HPDE6-E6E7 (cell line): ENCODE measurements around the gene TAAR8.
"Not testable (repeated sequence)": the region's sequence is repeated elsewhere in the genome, so short reads cannot be mapped to it uniquely, and the experiment has no call there.

Source experiments
- DNase-seq: peaks from one replicate; pipeline ENCODE4 v3.0.0; 2011; ENCODE audit warnings: missing footprints; ENCODE audit errors: extremely low spot score

TAAR8 gene

DNA sequence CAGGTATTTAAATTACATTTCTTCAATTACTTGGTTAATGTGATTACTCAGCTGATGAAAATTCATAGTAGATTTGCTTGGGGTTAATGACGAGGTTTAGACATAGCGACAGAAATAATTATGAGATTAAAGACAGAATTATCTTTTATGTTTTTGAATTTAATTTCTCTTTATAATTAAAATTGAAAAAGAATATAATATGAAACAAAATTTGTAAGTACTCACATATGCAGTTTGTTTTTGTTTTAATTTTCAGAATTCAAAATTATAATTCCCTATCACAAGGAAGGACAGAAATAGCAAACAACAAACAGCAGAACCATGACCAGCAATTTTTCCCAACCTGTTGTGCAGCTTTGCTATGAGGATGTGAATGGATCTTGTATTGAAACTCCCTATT lies at the start of gene TAAR8:
Gene TAAR8 (plus strand): TSS at position 301 of the 400 bp plus-strand sequence. CDS start 21 bp downstream, at position 322.
- no peak for DNase-seq

- DNase-seq: no peak
Observed at GRCh38 chr6:132504757-132505156, 47.7 kb upstream of the TAAR8 start.

DNA sequence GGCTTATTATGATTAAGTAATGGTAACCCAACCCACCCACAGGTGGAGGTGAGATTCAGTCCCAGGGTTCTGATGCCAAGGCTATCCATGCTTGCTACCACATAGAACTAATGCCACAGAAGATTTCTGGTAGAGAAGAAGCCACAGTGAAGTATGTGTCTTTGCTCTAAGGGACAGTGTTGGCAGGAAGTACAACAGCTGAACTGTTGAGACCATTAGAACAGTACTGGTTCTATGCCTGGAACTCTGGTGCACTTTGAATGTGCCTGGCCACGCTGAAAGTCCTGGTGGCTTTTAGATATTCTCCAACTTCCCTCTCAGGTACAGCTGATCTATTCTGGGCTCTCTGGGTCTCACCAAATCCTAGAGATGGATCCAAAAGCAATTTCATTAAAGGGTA lies 47.3 kb upstream of the TAAR8 start:
- DNase-seq: no peak

GRCh38 chr6:132506461-132506860 lies 46.0 kb upstream of the TAAR8 start:
- no peak for DNase-seq

DNA sequence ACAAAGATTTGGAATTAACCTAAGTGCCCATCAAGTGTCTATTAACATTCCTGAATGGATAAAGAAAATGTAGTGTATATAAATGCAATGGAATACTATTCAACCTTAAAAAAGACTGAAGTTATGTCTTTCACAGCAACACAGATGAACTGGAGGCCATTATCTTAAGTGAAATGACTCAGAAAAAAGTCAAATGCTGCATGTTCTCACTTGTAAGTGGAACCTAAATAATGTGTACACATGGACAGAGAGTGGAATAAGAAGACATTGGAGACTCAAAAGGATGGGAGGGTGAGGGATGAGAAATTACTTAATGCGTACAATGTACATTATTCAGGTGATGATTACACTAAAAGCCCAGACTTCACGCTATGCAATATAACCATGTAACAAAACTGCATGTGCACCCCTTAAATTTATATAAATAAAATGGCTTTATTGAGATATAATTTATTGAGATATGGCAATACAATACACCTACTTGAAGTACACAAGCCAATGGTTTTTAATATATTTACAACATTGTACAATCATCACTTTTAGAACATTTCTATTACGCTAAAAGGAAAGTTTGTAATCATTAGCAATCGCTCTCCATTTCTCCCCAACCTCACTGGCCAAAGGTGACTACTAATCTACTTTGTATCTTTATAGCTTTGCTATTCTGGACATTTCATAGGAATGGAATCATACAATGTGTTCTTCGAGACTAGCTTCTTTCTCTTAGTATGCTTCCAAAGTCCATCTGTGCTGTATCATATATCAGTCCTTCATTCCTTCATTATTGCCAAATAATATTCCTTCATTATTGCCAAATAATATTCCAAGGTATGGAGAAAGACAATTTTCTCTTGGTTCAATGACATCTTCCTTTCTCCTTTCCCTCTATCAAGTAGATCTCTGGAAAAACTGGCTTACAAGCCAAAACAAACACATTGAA lies 45.3 kb upstream of the TAAR8 start:
- no peak for DNase-seq

DNA sequence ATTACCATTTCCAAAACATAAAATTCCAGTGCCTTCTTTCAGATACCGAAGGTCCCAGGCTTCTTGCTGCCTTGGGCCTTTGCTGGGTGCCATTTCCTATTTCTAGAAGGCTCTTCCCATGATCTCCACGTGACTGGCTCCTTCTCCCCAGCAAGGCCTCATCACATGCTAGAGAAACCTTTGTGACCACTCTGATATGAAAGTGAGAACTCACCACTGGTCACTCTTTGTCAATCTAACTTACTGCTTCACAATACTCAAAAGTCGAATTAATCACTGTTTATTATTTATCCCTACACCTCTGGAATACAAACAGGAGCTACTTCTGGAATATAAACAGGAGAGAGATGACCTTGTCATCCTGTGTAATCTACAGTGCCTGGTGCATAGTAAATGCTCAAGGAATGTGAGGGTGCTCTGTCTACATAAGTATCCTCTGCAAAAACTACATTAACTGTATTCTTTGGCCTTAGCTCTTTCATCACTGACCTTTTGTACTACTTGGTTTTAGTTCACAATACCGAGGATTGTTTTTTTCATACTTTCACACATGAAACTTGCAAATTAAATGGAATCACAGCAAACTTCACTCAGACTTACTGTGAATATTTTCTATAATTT lies 41.2 kb upstream of the TAAR8 start:
- no peak for DNase-seq

- no peak for DNase-seq
Observed at GRCh38 chr6:132511831-132512220, 40.6 kb upstream of the TAAR8 start.

- no peak for DNase-seq
Observed at GRCh38 chr6:132512342-132512637, 40.2 kb upstream of the TAAR8 start.

DNA sequence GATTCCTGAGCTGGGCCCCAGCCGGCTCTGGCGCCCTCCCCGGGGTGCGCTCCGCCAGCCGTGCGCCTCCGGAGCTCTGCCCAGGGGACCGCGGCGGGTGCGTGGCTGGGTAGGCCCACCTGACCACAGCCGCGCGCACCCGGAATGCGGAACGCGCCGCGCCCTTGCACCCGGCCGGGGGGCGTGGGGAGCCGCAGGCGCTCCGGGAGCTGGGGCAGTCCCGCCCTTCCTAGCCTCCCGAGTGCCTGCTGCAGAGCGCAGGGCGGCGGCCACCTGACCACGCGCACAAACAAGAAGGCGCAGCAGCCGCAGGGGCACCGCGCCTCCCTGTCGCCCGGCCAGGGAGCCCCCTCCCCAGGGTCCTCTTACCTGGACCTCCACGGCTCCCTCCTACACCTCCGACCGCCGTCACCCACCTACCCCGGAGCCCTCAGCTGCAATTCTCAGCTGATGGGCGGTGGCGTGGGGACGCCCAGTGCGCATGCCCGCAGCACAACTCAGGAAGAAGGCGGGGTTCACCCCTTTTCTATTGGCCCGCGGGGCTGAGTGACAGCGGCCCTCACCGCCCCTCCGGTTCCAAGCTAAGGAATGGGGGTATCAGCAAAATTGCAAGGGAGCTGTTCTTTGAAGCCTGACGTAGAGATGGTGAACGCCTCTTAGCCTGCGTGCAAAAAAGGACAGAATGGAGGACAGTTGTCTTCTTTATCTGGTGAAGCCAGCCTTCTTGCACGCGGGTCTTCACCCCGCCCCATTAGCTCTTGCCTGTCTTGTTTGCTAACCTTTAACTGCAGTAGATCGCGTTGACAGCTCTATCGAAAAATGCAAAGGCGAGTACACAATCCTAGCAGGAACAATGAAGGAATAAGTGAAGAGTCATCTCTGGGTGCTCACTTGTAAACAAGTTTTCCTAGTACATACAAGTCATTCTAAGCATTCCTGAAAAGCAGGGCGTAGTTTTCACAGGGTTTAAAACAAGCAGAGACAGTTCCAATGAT lies 39.5 kb upstream of the TAAR8 start, which contains the start of gene STX7:
Gene STX7 (minus strand): TSS at position 479 of the 995 bp plus-strand sequence. CDS start 9,586 bp downstream, outside the sequence.
- DNase-seq: peak; percentile 94

- DNase-seq: no peak
Observed at GRCh38 chr6:132513831-132514545, 38.5 kb upstream of the TAAR8 start.

- DNase-seq: no peak
Observed at GRCh38 chr6:132515386-132515785, 37.1 kb upstream of the TAAR8 start.

- no peak for DNase-seq
Observed at GRCh38 chr6:132520953-132521352, 31.5 kb upstream of the TAAR8 start.

DNA sequence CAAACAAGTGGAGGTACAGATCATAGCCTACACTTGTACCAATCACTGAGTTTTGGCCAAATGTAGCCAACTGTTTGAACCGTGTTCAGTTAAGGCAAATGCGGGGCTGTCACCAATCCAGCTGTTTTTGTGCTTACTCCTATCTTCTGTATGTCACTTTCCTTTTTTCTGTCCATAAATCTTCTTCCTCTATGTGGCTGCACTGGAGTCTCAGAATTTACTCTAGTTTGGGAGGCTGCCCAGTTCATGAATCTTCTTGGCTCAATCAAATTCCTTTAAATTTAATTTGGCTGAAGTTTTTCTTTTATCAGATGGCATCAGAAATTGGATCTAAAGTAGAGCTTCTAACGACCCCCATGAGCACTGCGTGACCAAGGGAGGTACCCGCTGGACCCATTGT lies 27.8 kb upstream of the TAAR8 start:
- DNase-seq: no peak

DNA sequence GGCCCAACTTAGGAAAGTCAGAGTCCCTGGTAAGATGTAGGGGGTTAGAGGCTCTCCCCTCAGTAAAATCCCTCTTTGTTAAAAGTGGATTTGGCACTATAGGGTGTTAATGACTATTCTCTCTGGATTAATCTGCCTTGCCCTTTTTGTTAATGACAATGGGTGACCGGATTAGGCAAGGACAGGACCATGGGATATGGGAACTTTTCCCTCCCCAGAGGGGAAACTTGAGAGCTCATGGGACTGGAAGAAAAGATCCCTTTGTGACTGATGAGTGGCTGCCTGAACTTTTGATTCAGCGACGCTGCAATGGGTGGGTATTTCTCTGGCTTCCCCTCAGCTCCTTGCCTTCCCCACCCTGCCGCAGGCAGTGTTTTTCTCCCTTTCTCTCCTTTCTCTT lies 26.6 kb upstream of the TAAR8 start:
- DNase-seq: no peak

DNA sequence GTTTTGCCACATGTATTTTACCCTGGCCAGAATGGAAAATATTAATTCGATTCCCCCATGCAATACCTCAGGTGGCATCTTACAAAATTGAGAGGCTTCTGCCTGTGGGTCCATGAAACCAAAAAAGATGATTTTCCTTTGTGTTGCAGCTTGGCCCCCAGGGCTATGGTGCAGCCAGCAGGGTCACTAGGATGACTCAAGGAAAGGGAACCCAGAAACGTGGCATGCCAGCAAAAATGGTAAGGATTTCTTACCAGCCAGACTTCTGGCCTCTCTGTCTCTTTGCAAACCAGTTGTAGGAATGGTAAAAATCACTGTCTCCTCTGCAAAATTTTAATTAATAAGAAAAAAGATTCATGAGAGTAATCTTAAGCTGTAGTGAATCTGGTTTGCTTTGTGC lies 26.0 kb upstream of the TAAR8 start:
- no peak for DNase-seq

- DNase-seq: no peak
Observed at GRCh38 chr6:132527791-132528190, 24.7 kb upstream of the TAAR8 start.

DNA sequence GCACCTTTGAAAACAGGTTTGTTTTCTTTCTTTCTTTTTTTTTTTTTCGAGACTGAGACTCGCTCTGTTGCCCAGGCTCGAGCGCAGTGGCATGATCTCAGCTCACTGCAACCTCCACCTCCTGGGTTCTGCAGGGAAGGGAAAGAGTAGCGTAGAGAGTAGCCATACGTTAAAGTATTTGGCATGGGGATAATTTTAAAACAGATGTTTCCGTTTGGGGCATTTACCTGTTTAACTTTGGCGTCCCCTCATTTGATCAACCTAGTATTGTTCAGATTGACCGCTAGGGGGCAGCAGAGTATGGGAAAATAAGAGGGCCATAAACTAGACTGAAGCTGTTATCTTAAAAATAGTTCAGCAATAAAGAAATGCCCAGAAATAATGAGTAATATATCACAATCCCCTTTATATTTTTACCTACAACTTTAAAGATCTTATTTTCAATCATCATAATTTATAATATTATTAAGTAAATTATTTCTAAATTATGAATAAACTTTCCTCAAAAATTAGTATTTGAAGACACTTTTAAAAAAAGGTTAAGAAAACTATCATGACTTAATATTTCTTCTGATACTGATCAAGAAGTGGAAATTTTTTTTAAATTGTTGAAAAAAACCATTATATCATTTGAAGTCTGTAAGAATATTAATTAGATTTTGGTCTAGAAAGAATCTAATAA lies 22.0 kb upstream of the TAAR8 start:
- DNase-seq: peak; percentile 33

DNA sequence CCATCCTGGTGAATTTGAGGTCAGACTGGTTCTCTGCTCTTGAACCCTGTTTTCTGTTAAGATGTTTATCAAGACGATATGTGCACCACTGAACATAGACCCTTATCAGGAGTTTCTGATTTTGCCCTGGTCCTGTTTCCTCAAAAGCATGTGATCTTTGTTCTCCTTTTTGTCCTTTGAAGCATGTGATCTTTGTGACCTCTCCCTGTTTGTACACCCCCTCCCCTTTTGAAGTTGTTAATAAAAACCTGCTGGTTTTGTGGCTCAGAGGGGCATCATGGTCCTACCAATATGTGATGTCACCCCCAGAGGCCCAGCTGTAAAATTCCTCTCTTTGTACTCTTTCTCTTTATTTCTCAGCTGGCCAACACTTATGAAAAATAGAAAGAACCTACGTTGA lies 17.9 kb upstream of the TAAR8 start:
- DNase-seq: not testable (repeated sequence)

DNA sequence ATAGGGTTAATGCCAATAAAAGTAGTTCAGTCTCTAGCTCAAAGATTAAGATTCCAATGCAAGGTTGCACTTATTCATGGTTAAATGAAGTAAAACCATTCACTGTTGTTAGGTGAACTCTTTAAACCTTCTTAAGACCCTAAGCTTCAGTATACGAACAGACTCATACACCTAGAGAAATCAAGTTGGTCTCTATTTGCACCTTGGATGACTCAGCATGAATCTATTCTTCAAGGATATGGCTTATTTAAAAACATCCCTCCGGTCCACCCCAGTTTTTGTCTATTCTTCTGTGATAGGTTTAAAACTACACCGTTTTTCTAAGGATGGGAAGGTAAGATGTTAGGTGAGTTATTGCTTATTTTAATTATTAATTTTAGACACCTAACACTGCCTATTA lies 15.3 kb upstream of the TAAR8 start:
- DNase-seq: no peak

GRCh38 chr6:132537977-132538376 lies 14.5 kb upstream of the TAAR8 start, which contains the start of gene TAAR9:
Gene TAAR9, plus strand, starts transcription at chr6:132538277. Its CDS starts 13 bp downstream, at chr6:132538290.
- DNase-seq: no peak

GRCh38 chr6:132544826-132545225 lies 7.6 kb upstream of the TAAR8 start:
- DNase-seq: no peak
